T-cell (primary cell): ENCODE results near the gene MAPK14. TPM values are rescaled to one million over a fixed set of nuclear protein-coding genes. Genes with fewer than 3 reads are reported as not detected.

ENCODE experiments used
- ATAC-seq, 4 experiments: fragments of 200-7000 bp in 3 of 4; fragments of 150-1000 bp in 1 of 4; cut with Tn5 transposase; replicated peaks in 1 of 4; 1 replicate in 3 of 4; 2 replicates in 1 of 4; pipeline ENCODE4 v1.10.0; 2021; ENCODE audit warnings: moderate library complexity in 3 of 4, mild to moderate bottlenecking in 2 of 4, moderate number of reproducible peaks in 1 of 4
- CTCF ChIA-PET, 2 donors: fragments of 300-600 bp; sonication (Branson Sonifier 250); formaldehyde crosslinking; loops; one replicate each; lab custom pipeline; 2022; ENCODE audit warnings: antibody characterized with exemption in 2 of 2; lab: Charles Lee
- POLR2A ChIA-PET, 2 donors: fragments of 300-600 bp; sonication (Branson Sonifier 250); formaldehyde crosslinking; loops; one replicate each; lab custom pipeline; 2022; ENCODE audit warnings: antibody characterized with exemption in 2 of 2; lab: Charles Lee
- DNase-seq, 35 experiments: peaks; one replicate each; pipeline versions ENCODE4 v3.0.0 to v3.0.0-alpha.2; 2013 to 2023
- H3K27ac ChIP-seq: one replicate; pipeline ENCODE4 v1.5.1; 2013; ENCODE audit warnings: low read length
- H3K27me3 ChIP-seq, 2 experiments: replicated peaks in 1 of 2; 1 replicate in 1 of 2; 2 replicates in 1 of 2; pipeline versions ENCODE4 v1.6.1 to v1.7.0; 2013; ENCODE audit warnings: low read length in 1 of 2, mixed read lengths in 1 of 2; ENCODE audit not compliant: control insufficient read depth in 2 of 2, insufficient read depth in 2 of 2; ENCODE audit errors: extremely low read depth in 1 of 2
- H3K36me3 ChIP-seq, 2 donors: 1 replicate in 1 of 2; 2 replicates in 1 of 2; pipeline versions ENCODE4 v1.6.1 to v1.7.0; 2013; ENCODE audit warnings: low read length in 1 of 2; ENCODE audit not compliant: control insufficient read depth in 2 of 2, insufficient read depth in 1 of 2; ENCODE audit errors: extremely low read depth in 1 of 2
- H3K4me1 ChIP-seq, 2 experiments: 1 replicate in 1 of 2; 2 replicates in 1 of 2; pipeline versions ENCODE4 v1.6.1 to v1.7.0; 2013; ENCODE audit warnings: low read length in 2 of 2, mixed read lengths in 1 of 2; ENCODE audit not compliant: insufficient read depth in 2 of 2, control insufficient read depth in 1 of 2; ENCODE audit errors: extremely low read depth in 1 of 2
- H3K4me3 ChIP-seq, 2 donors: 1 replicate in 1 of 2; 2 replicates in 1 of 2; pipeline versions ENCODE4 v1.5.1 to v1.7.0; 2013; ENCODE audit warnings: mild to moderate bottlenecking in 2 of 2, low read length in 1 of 2, moderate library complexity in 1 of 2; ENCODE audit not compliant: control insufficient read depth in 1 of 2; ENCODE audit errors: extremely low read depth in 1 of 2
- H3K9me3 ChIP-seq: 2 replicates; pipeline ENCODE4 v1.7.0; 2013
- H3K27ac Mint-ChIP-seq, 2 donors: one replicate each; pipeline ENCODE4 v1.8.0; 2020 to 2021; ENCODE audit warnings: mild to moderate bottlenecking in 2 of 2, mixed read lengths in 2 of 2
- H3K27me3 Mint-ChIP-seq, 2 donors: one replicate each; pipeline ENCODE4 v1.8.0; 2021 to 2022; ENCODE audit warnings: mixed read lengths in 2 of 2
- H3K36me3 Mint-ChIP-seq: one replicate; pipeline ENCODE4 v1.8.0; 2021; ENCODE audit warnings: mixed read lengths
- H3K4me1 Mint-ChIP-seq, 3 donors: one replicate each; pipeline ENCODE4 v1.8.0; 2020 to 2022; ENCODE audit warnings: mixed read lengths in 3 of 3, mild to moderate bottlenecking in 1 of 3
- H3K4me3 Mint-ChIP-seq, 3 donors: one replicate each; pipeline ENCODE4 v1.8.0; 2020 to 2022; ENCODE audit warnings: mild to moderate bottlenecking in 3 of 3, mixed read lengths in 3 of 3, moderate library complexity in 3 of 3
- H3K9me3 Mint-ChIP-seq, 3 donors: one replicate each; pipeline ENCODE4 v1.8.0; 2020 to 2022; ENCODE audit warnings: mixed read lengths in 3 of 3
- WGBS: methylation state at CpG from one replicate; pipeline ENCODE4 v1.1.5; 2013; ENCODE audit warnings: missing lambda C conversion rate; ENCODE audit not compliant: insufficient coverage; 5-methylcytosine and 5-hydroxymethylcytosine counted together
- total RNA-seq, 35 experiments: library from RNA in 6 of 35; stranded (reverse) in 6 of 35; fragments of 120-200 nt in 1 of 35; gene quantifications; one replicate each; pipeline versions ENCODE4 v1.2.1 to v1.2.4 and lab custom pipeline; 2013 to 2026

The MAPK14 gene
- total RNA-seq, 5 donors from 2014 or later (not counting 1 experiment from before 2014, with no cell fraction given): 49.3 to 64.5 (median 60.3) TPM

DNA sequence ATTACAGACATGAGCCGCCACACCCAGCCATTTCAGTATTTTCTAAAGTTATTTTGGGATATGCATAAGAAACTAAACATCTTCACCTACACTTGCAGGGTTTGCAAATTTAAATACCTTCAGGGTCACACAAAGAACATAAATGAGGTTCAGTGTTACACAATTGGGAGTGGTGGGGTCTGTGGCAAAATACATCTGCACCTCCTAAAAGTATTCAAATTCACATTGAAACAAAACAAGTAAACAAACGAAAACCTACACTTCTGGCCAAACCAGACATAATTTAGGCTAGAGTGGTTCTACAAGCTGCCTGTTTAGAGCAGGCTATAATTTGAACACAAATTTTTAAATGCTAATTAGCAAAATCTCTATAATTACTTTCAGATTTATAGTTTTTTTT, 34.6 kb downstream of the MAPK14 start:
- Histone ChIP-seq H3K4me1 (peaks cover 3 to 4% of the 10 kb centered on the region in 2 experiments), H3K27ac (no peak overlapping the region), H3K9me3 (no peaks in the 10 kb centered on the region), H3K4me3 (no peak overlapping the region), H3K27me3 (no peaks in the 10 kb centered on the region), H3K36me3 (peaks cover 4 to 27% of the 10 kb centered on the region in 2 donors)
- CTCF ChIA-PET: interaction anchor here in 1 of 2 donors (0.7 kb wide), 1 partner anchor 24 kb away, joined by 5 read pairs; no protein-coding TSS in a partner anchor
- ATAC-seq (no peak), DNase-seq (no peak)
- Mint-ChIP-seq H3K27ac (no peak overlapping the region), H3K27me3 (no peaks in the 10 kb centered on the region), H3K4me3 (no peak overlapping the region), H3K36me3 (peaks cover 38% of the 10 kb centered on the region), H3K4me1 (peaks cover 52 to 60% (median 56%) of the 10 kb centered on the region in 3 donors), H3K9me3 (no peaks in the 10 kb centered on the region)
- WGBS: no CpG with 5 or more reads among the region's 2 CpGs
- POLR2A ChIA-PET: no interaction called here

DNA sequence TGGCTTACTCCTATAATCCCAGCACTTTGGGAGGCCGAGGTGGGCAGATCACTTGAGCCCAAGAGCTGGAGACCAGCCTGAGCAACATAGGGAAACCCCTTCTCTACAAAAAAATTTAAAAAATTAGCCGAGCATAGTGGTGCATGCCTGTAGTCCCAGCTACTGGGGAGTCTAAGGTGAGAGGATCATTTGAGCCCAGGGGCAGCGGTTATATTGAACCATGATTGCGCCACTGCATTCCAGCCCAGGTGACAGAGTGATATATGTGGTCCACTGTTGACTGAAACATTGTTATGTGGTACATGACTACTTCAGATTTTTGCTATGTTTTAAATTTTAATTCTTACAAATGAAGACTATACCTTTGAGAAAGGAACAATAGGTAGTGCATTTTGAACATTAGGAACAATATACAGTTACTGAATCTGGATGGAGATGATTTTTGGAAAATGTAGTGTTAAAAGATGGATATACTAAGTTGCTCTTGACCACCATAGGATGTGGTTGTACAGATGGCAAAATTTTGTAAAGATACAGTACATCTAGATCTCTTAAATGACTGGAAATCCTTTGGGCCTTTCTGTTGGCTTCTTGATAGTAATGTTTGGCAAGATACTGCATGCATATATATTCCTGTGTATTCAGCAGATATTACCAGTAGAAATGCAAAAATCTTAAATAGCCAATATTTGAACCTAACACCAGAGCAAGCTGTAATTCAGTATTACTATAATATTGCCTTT, 35.9 kb downstream of the MAPK14 start:
- no peak overlapping the region for H3K27ac Mint-ChIP-seq
- 100% methylated on average over 1 of the region's 4 CpGs for WGBS
- ChIA-PET POLR2A (no interaction called here), CTCF (no interaction called here)
- peaks cover 64 to 72% (median 66%) of the 10 kb centered on the region in 3 donors for H3K4me1 Mint-ChIP-seq
- peaks cover 44% of the 10 kb centered on the region for H3K36me3 Mint-ChIP-seq
- peaks cover 3 to 4% of the 10 kb centered on the region in 2 experiments for H3K4me1 ChIP-seq
- H3K27me3 ChIP-seq: no peaks in the 10 kb centered on the region
- H3K9me3 ChIP-seq: no peaks in the 10 kb centered on the region
- no peak for DNase-seq
- H3K4me3 ChIP-seq: no peak overlapping the region
- no peaks in the 10 kb centered on the region for H3K9me3 Mint-ChIP-seq
- peaks cover 4 to 26% of the 10 kb centered on the region in 2 donors for H3K36me3 ChIP-seq
- H3K4me3 Mint-ChIP-seq: no peak overlapping the region
- no peak overlapping the region for H3K27ac ChIP-seq
- H3K27me3 Mint-ChIP-seq: no peaks in the 10 kb centered on the region
- ATAC-seq: no peak

DNA sequence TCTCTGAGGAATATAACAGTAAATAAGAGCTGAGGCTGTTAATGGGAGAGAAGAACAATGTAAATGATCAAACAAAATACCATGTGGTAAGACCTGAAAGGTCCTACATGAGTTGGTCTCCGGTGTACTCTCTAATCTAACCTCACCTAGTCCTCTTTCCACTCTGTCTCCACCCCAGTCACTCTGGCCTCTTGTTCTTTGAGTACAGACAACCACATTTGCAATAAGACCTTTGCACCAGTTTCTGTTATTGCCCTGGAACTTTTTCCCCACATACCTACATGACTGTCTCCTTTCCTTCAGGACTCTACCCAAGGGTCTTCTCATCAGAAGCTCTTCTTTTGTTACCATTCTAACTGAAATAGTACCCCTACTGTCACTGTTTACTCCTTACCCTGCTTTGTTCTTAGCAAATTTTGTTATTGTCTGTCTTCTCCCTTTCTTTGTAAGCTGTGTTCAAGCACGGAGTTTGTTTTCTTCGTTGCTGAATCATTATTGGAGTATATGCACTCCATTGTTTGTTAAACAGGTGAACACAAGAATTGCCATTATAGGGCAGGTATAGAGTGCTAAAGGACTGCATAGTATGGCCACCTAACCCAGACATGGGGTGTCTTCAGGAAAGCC, 37.3 kb downstream of the MAPK14 start:
- no peak overlapping the region for H3K4me3 ChIP-seq
- peaks cover 3 to 4% of the 10 kb centered on the region in 2 experiments for H3K4me1 ChIP-seq
- H3K9me3 Mint-ChIP-seq: no peaks in the 10 kb centered on the region
- WGBS: 78% methylated on average over 1 of the region's 3 CpGs
- H3K27ac ChIP-seq: no peak overlapping the region
- no peaks in the 10 kb centered on the region for H3K9me3 ChIP-seq
- H3K36me3 ChIP-seq: peaks cover 4 to 16% of the 10 kb centered on the region in 2 donors
- peak overlapping the region; percentile 41 to 64 for H3K27ac Mint-ChIP-seq
- ChIA-PET CTCF (no interaction called here), POLR2A (no interaction called here)
- H3K27me3 Mint-ChIP-seq: no peaks in the 10 kb centered on the region
- no peak for DNase-seq
- H3K4me1 Mint-ChIP-seq: peaks cover 70 to 82% (median 72%) of the 10 kb centered on the region in 3 donors
- no peak for ATAC-seq
- no peaks in the 10 kb centered on the region for H3K27me3 ChIP-seq
- no peak overlapping the region for H3K4me3 Mint-ChIP-seq
- H3K36me3 Mint-ChIP-seq: peaks cover 37% of the 10 kb centered on the region

DNA sequence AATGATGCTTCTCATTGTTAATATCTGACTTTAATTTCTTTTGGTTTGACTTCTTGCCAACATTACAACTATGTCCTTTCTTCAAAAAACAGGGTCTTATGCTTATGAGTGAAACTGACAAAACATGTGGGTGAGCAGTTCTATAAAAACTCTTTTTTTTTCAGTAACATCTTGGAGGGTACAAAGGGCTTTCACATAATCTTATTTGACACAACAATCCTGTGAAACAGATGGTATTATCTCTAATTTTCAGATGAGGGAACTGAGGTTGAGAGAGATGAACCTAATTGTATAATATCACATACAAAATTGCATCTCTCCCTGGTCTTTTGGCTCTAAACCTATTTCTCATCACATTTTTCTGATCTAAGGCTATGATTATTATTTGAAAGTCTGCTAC, 38.3 kb downstream of the MAPK14 start:
- CTCF ChIA-PET: interaction anchor here in 1 of 2 donors (1.0 kb wide), 1 partner anchor 14 kb away, joined by 3 read pairs; no protein-coding TSS in a partner anchor
- H3K27me3 ChIP-seq: no peaks in the 10 kb centered on the region
- no peaks in the 10 kb centered on the region for H3K9me3 Mint-ChIP-seq
- no peak overlapping the region for H3K4me3 Mint-ChIP-seq
- peaks cover 27% of the 10 kb centered on the region for H3K36me3 Mint-ChIP-seq
- DNase-seq (no peak), ATAC-seq (no peak)
- POLR2A ChIA-PET: no interaction called here
- H3K4me1 Mint-ChIP-seq: peaks cover 72 to 75% (median 73%) of the 10 kb centered on the region in 3 donors
- peaks cover 3 to 4% of the 10 kb centered on the region in 2 experiments for H3K4me1 ChIP-seq
- peaks cover 4 to 5% of the 10 kb centered on the region in 2 donors for H3K36me3 ChIP-seq
- H3K4me3 ChIP-seq: no peak overlapping the region
- no peaks in the 10 kb centered on the region for H3K9me3 ChIP-seq
- H3K27ac ChIP-seq: no peak overlapping the region
- peak overlapping the region; percentile 51 to 64 for H3K27ac Mint-ChIP-seq
- H3K27me3 Mint-ChIP-seq: no peaks in the 10 kb centered on the region

DNA sequence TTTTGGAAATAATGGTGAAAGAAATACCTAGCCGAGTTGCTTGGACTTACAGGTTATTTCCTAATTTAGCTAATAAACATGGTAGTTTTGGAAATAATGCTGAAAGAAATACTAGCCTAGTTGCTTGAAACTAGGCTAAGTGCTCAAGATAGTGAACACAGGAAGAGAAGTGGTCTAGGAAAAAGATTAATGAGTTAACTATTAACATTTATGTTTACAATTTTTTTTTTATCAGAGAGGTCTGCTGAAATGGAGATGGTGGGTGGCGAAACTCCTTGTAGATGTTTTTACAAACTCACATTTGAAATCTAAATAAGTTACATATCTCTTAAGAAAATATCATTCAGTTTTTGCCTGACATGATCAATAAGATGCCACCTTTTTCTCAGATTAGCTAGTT, 39.2 kb downstream of the MAPK14 start:
- DNase-seq: no peak
- Mint-ChIP-seq H3K36me3 (peaks cover 20% of the 10 kb centered on the region), H3K9me3 (no peaks in the 10 kb centered on the region), H3K4me1 (peaks cover 67 to 74% (median 73%) of the 10 kb centered on the region in 3 donors), H3K4me3 (no peak overlapping the region), H3K27ac (peak overlapping the region in 1 of 2 donors; percentile 39), H3K27me3 (no peaks in the 10 kb centered on the region)
- H3K36me3 ChIP-seq: peaks cover 0 to 4% of the 10 kb centered on the region in 2 donors
- no peak for ATAC-seq
- POLR2A ChIA-PET: interaction anchor here in 1 of 2 donors (0.7 kb wide), 1 partner anchor 9 kb away, joined by 3 read pairs; no protein-coding TSS in a partner anchor
- H3K4me1 ChIP-seq: peaks cover 3 to 4% of the 10 kb centered on the region in 2 experiments
- no CpG with 5 or more reads among the region's 2 CpGs for WGBS
- H3K27ac ChIP-seq: no peak overlapping the region
- no peaks in the 10 kb centered on the region for H3K27me3 ChIP-seq
- CTCF ChIA-PET: interaction anchor here in 1 of 2 donors (1.0 to 1.5 kb wide), 3 partner anchors 15 to 236 kb away, joined by 3 to 5 read pairs (median 5); no protein-coding TSS in a partner anchor
- H3K9me3 ChIP-seq: no peaks in the 10 kb centered on the region
- H3K4me3 ChIP-seq: no peak overlapping the region

DNA sequence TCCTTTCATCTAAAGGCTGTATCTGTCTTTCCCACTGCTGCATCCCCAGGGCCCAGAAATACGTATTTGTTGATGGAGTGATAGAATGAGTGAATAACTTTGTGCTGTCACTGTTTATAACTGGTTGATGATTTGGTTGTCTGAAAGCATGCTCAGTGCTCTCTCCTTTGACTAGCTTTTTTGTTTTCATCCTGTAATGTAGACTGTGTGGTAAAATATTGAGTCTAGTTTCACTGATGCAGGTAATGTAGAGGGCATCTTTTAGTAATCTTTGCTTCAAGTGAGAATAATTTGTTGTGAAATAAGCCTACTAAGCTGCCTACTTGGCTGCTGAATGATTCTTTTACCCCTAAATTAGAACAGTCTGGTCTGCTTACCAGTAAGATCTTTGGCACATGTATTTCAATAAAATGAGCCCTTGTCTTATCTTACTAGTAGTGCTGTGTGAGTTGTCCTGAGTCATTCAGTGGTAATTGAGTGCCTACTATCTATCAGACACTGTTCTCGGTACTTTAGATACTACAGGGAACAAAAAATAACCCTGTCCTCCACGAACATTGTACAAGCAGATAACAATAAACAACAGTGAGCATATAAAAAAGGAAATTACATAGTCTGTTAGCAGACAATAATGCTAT, 39.9 kb downstream of the MAPK14 start:
- H3K36me3 ChIP-seq: no peaks in the 10 kb centered on the region
- Mint-ChIP-seq H3K27me3 (no peaks in the 10 kb centered on the region), H3K36me3 (peaks cover 20% of the 10 kb centered on the region), H3K4me3 (no peak overlapping the region), H3K9me3 (no peaks in the 10 kb centered on the region), H3K27ac (peak overlapping the region; percentile 16 to 41), H3K4me1 (peaks cover 72 to 75% (median 73%) of the 10 kb centered on the region in 3 donors)
- ATAC-seq (no peak), DNase-seq (no peak)
- H3K27ac ChIP-seq: no peak overlapping the region
- ChIA-PET CTCF (interaction anchor here in 1 of 2 donors (1.2 to 1.5 kb wide), 2 partner anchors 27 to 235 kb away, joined by 5 read pairs; no protein-coding TSS in a partner anchor), POLR2A (no interaction called here)
- no CpG with 5 or more reads among the region's 3 CpGs for WGBS
- H3K27me3 ChIP-seq: no peaks in the 10 kb centered on the region
- no peak overlapping the region for H3K4me3 ChIP-seq
- no peaks in the 10 kb centered on the region for H3K9me3 ChIP-seq
- H3K4me1 ChIP-seq: peaks cover 3 to 4% of the 10 kb centered on the region in 2 experiments
